Brain pericyte (primary cell): ENCODE measurements around the gene SMYD3.
"Not testable (repeated sequence)": the region's sequence is repeated elsewhere in the genome, so short reads cannot be mapped to it uniquely, and the experiment has no call there.

Experiments
- DNase-seq: peaks from one replicate; pipeline ENCODE4 v3.0.0-alpha.2; 2012; ENCODE audit warnings: low read depth, low spot score

SMYD3 gene

DNA sequence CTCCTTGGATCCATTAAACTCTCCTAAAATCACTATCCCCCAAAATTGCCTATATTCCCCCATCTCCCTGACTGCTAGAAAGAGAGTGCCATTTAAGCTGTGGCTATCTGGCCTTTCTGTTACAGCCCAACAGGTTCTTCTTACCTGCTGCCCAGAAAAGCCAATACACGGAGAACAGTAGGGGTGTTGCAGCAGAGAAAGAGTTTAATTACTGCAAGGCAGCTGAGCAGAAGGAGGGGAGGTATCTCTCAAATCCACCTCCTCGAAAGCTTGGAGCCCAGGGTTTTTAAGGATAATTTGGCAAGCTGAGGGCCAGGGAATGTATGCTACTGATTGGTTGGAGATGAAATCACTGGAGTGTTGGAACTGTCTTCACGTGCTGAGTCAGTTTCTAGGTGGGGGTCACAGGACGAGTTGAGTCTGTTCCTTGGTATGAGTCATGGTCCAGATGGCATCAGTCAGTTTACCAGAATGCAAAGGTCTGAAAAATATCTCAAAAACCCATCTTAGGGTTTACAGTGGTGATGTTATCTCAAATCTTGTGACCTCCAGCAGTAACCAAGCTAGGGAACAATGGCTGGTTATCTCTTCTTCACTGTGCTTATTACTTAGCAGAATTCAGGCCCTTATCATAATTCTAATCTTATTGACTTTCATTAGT lies 89.8 kb downstream of the SMYD3 start:
- DNase-seq: no peak

DNA sequence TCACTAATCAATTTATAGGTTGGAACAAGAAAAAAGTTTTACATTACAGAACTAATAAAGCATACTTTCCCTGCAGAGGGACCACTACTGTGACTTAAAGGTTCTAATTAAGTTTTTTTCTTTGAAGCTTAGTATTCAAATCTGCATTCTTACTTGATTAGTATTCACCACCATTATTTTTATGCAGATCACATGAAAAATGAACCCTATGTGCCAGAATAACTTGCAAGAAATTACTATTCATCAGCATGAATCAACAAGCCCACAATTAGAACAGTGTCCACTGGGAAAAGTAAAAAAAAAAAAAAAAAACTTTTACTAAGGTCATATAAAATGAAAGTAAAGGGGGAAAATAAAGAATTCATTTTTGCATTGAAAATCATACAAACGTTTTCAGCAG lies 90.8 kb downstream of the SMYD3 start:
- no peak for DNase-seq

DNA sequence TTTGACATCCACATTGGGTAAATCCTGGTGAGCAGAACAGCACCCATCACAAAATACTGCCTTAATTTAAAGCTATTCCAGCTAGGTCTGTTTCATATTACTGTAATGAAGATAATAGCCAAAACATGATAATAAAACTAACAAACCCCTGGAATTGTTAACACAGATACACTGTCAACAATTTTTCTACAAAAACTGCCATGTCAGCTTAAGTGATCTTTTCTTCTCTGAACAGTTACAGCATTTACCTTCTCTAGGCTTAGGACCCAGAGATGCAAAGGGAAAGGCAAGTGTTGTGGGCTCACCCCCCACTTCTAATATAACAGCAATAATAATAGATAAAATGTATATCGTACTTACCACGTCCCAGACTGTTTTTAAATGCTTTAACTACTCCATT lies 92.1 kb downstream of the SMYD3 start:
- DNase-seq: no peak

DNA sequence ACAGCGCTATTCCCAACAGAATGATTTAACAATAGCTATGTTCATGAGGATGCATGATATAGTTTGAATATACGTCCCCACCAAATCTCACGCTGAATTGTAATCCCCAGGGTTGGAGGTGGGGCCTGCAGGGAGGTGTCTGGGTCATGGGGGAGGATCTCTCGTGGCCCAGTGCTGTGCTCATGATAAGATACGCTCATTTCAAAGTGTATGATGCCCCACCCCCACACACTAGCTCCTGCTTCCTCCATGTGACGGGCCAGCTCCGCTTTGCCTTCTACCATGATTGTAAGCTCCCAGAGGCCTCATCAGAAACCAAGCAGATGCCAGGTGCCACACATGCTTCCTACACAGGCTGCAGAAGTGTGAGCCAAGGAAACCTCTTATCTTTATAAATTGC lies 93.6 kb downstream of the SMYD3 start:
- DNase-seq: no peak

DNA sequence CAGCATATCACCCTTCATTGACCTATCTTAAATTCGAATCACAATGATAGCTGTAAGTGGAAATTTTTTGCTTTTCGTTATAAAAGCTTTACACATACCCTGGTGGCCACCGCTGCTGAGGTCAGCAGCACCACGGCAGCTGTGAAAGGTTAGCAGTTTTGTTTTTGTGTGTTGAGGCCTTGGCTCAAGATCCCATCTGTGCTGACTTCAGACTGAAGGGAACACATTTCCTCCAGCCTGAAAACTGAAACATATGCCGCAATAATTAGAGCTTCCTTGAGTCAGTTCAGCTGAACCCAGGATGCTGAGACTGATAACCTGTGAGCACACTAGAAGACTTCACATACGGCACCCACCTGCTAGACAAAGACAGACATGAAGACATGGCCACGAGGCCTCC lies 103.0 kb downstream of the SMYD3 start:
- DNase-seq: peak; percentile 44

DNA sequence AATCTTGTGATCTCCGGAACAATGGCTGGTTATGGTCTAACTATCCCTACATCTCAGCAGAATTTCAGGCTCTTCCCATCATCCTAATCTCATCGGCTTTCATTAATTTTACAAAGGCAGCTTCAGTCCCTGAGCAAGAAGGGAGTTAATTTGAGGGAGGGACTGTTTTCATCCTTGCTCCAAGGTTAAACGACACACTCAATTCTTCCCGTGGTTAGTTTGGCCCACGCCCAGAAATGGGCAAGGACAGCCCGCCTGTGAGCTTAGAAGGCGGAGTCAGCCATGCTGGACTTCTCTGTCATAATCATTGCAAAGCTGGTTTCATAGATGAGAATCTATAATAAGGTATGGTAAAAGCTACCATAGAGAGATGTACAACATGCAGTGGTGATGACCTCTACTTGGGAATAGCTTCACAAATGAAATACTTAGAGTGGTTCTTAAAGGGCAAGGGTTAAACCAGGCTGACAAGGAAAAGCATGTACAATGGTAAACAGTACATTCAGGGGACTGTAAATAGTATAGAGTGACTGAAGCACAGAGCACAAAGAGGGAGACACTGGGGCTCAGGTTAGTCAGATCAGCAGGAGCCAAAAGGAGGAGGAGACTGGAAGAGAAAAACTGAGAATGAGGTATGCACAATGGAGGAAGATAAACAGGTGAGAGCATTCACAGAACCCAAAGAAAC lies 108.8 kb downstream of the SMYD3 start:
- no peak for DNase-seq

DNA sequence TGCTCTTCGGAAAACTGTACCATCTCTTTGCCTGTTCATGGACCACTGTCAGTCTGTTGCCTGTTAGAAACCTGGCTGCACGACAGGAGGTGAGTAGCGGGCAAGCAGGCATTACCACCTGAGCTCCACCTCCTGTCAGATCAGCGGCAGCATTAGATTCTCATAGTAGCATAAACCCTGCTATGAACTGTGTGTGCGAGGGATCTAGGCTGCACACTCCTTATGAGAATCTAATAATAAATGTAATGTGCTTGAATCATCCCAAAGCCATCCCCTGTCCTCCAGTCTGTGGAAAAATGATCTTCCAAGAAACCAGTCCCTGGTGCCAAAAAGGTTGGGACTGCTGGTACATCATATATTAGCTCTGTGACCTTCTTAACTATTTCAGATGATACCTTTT lies 110.0 kb downstream of the SMYD3 start:
- no peak for DNase-seq

DNA sequence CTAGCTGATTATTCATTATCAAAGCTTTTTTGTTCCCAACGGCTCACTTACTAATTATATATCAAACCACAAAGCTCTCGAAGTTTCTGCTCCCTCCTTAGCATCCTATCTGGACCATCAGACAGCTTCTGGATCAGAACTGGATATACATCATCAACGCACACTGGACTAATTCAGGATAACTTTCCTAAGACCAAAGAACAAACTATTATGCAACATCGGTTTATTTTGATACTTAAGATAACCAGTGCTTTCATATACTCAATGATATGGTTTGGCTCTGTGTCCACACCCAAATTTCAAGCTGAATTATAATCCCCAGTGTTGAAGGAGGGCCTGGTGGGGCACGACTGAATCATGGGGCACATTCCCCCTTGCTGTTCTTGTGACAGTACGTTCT lies 110.8 kb downstream of the SMYD3 start:
- no peak for DNase-seq

DNA sequence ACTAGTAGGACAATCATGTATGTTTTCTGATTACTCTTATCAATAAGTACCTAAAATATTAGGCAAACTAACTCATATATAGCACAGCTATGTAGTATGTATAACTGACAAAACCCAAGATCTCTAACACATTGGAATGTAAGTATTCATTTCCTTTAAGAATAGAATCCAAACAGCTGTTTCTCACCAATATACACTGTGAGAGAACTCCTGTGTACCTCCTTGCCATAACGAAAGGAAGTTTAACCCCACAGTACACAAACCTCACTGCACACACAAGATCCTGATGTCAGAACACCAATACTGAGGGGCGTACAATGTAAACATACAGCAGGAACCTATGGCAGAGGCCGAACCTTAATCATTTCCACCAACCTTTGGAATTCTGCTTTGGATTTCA lies 113.0 kb downstream of the SMYD3 start:
- DNase-seq: no peak

DNA sequence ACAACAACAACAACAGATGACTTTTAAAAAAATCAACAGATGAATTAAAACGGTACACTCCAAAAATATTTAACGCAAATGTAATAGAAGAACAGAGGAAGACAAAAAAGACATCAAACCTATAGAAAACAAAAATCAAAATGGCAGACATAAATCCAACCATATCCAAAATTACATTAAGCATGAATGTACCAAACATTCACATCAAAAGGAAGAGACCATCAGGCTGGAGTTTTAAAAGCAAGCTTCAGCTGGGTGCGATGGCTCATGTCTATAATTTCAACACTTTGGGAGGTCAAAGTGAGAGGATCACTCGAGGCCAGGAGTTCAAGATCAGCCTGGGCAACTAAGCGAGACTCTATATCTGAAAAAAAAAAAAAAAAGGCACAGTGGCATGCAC lies 116.2 kb downstream of the SMYD3 start:
- no peak for DNase-seq

DNA sequence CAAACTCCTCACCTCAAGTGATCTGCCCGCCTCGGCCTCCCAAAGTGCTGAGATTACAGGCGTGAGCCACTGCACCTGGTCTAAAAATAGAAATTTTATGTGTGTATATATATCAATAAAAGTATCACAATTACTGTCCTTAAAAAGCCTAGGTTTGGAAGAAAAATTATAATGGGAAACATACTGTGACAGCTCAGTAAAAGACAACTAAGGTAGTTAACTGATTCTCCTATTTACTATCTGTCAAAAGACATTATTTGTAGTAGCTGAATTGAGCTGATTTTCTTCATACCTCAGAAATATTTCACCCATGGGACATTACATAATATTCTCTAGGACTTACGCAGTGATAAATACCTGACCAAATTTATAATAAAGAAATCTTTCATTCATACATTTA lies 122.5 kb downstream of the SMYD3 start:
- no peak for DNase-seq

DNA sequence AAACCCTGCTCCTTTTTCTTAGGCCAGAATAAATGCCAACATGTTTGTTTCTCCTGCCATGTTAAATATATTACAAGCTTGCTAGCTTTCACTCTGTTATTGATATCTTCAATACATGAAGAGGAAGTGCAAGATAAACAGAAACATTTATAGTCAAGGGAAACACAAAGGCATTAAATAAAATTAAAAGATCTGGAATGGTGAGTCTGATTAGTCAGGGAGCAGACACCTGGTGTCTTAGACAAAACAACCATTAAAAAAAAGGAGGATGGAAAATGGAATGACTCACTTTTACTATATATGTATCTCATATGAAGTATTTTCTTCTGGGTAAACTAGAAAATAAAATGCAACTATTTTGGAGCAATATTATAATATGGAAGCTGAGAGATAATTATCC lies 123.3 kb downstream of the SMYD3 start:
- no peak for DNase-seq

DNA sequence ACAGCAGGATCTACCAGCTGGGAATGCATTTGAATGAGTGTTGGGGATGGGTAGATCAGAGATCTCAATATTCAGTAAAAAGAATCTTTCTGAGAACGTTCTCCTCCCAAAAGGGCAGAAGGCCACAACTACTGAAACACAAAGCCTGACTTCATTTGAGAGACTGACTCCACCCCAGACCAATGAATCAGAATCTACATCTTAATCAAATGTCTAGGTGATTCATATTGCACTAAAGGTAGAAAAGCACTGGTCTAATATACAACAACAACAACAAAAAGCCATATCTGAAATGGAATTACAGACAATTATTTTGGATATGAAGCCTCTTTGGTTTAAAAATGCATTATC lies 123.9 kb downstream of the SMYD3 start:
- no peak for DNase-seq

DNA sequence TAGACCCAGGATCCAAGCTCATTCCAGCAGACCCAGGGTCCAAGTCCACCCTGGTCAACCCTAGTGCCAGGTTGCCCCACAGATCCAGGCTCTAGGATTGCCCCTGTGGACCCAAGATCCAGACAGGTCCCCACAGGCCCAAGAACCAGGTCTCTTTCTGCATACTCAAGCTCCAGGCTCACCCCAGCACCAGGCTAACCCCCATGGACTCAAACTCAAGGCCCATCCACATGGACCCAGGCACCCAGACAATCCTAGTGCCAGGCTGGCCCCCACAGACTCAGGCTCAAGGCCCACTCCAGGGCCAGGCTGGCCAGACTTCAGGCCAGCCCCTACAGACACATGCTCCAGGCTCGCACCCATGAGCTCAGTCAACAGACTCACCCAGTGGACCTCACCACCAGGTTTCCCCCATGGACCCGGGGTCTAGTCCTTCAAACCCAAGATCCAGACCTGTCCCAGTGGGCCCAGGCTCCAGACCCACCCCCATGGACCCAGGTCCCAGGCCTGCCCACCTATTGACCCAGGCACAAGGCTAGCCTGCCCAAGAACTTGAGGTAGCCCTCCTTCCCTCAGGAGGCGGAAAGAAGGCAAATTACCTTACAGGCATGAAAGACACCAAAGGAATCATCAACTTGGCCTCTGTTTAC lies 124.4 kb downstream of the SMYD3 start:
- DNase-seq: no peak

DNA sequence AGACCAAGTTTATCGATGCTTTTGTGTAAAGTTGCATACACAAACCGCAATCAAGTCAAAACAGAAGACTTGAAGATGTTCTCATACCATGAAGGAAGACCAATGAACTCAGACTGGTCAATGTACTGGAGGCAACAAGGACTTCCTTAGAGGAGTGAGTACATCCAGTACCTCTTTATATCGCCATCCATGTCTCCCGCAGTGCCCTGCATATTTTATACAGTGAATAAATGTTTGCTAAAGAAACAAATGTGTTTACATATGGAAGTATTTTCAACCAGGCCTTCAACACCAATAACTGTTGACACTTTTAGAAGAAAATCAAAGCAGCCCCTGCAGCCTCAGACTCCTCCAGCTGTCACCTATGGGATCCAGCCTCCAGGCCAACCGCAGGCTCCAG lies 125.6 kb downstream of the SMYD3 start:
- no peak for DNase-seq

DNA sequence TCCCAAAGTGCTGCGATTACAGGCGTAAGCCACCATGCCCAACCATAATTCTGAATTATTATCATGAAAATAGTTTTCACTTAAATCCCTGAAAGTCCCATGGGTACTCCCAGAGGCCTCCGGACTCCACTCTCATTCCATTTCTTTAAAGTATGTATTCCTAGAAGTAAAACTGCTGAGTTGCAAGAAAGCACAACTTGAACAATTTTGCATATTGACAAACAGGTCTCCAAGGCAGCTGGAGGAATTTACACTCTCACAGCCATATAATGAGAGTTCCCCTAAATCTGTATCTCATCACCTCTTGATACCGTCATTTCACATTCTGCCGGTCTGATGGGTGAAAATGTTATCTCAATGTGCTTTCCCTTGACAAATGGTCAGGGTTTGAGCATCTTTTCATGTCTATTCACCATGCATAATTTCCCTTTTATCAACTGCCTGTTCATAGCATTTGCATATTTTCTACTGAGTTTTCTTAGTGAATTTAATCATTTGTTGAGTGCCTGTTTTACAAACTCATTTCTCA lies 129.4 kb downstream of the SMYD3 start:
- DNase-seq: no peak

DNA sequence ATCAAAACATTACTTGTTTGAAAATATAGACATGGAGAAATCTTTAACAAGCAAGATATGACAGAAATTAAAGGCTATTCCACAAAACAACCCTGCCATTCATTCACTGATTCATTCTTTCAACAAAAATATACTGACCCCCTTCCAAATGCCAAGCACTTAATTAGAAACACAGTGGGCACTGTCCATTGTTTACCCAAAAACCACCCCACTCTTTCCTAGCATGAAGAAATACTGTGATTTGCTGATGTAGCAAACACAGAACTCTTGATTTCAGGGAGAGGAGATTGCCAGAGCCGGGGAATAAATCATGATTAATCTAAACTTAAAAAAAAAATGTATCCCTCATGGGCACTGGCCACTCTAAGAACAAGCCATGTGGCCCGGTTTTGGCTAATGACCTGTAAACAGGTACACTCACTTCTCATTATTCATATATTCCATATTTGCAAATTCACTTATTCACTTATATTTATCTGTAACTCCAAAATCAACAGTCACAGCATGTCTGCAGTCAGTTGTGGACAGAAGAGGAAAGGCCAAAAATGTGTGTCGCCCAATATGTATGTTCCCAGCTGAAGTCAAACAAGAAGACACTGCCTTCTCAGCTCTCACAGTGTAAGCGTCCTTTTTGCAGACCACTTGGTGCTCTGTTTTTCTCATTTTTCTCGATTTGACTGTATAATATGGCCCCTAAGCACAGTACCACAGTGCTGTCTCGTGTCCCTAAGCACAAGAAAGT lies 133.1 kb downstream of the SMYD3 start:
- no peak for DNase-seq

DNA sequence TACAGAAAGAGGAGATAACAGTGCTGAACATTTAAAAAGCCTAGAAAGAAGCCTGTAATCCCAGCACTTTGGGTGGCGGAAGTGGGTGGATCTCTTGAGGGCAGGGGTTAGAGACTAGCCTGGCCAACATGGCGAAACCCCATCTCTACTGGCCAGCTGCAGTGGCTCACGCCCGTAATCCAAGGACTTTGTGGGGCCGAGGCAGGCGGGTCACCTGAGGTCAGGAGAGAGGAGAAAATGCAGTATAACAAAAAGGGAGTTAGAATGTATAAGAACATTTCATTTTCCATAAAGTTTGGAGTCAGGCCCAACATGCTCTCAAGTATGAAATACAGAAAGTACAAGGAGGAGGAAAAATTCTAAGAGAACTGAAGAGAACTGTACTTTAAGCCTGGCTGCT lies 134.5 kb downstream of the SMYD3 start:
- DNase-seq: no peak

DNA sequence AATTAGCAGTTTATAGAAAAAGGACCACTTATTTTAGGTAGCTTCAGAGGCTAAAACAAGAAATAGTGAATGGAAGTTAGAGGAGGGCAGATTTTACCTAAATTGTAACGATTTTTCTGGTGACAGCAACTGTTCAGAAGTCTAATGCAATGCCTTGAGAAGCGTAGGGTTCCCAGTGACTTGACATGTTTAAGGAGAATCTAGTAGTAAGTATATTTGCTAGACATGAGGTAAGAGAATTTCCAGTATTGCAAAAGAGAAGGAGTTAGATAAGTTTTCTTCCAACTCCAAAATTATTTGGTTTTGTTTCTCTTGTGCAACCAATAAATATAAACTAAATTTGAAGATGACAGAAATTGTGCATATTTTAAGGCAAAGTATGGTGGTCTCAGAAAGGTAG lies 140.0 kb downstream of the SMYD3 start:
- DNase-seq: no peak

DNA sequence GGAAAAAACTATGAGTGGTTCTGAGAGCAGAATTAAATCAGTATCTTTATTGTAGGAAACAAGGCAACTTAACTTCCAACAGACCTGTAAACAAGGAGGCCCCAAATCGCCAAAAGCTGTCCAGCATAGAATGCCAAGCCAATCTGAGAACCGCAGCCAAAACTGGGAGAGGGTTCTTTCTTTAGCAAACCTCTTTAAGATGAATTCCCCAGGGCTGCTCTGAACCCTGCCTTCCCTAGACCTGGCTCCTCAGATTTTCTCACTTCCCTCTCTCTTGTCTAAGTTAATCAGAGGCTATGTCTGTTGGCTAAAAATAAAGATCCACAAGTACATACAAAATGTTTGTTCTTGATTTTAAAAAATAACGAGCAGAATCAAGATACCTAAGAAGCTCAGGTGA lies 141.4 kb downstream of the SMYD3 start:
- no peak for DNase-seq

DNA sequence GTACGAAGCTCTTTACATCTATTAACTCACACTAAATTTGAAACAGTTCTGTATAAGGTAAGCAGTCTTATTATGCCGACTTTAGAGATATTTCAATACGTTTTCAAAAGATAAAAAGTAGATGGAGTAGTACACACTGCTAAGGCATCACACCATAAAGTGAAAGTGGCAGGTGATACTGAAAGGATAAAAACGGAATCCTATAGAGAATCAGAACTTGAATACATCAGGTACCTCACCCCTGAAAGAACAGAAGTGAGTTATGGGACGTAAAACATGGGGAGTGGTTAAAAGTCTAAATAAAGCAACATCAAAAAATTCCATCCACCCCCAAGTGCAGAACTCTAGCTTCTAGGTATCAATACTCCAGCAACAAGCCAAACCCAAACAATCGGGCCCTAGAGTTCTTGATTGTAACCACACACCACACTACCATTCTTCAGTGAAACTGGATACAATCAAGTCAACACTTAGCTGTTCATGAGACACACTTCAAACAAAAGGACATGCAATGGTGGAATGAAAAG lies 142.6 kb downstream of the SMYD3 start:
- no peak for DNase-seq

DNA sequence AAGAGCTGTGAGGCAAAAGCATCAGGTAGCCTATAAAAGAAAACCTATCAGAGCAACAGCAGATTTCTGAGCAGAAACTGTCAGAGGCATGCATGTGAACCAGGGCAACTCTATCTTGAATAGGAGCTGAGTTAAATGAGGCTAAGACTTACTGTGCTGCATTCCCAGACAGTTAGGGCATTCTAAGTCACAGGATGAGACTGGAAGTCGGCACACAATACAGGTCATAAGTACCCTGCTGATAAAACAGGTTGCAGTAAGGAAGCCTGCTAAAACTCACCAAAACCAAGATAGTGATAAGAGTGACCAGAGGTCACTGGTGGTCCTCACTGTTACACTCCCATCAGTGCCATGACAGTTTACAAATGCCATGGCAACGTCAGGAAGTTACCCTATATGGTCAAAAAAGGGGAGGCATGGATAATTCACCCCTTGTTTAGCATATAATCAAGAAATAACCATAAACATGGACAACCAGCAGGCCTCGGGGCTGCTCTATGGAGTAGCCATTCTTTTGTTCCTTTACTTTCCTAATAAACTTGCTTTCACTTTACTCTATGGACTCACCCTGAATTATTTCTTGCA lies 150.0 kb downstream of the SMYD3 start:
- DNase-seq: not testable (repeated sequence)
